Measurements from ENCODE around the gene OCIAD1.
"Not testable (repeated sequence)": the region's sequence is repeated elsewhere in the genome, so short reads cannot be mapped to it uniquely, and the experiment has no call there.

OCIAD1 gene

GRCh38 chr4:48815483-48815882, 15.4 kb upstream of the OCIAD1 start:
- no peak for DNase-seq (ENCODE audit: extremely low spot score, insufficient read length, low read depth)
- FAIRE-seq: peak; percentile 80

- not testable (repeated sequence) for FAIRE-seq; DNase-seq (ENCODE audit: extremely low spot score, insufficient read length, low read depth)
Measured at GRCh38 chr4:48816297-48816696, 14.6 kb upstream of the OCIAD1 start.

- DNase-seq (ENCODE audit: extremely low spot score, insufficient read length, low read depth) (no peak), FAIRE-seq (no peak)
Measured at GRCh38 chr4:48816971-48817370, 13.9 kb upstream of the OCIAD1 start.

GRCh38 chr4:48821431-48821830, 9.5 kb upstream of the OCIAD1 start:
- not testable (repeated sequence) for DNase-seq (ENCODE audit: extremely low spot score, insufficient read length, low read depth); FAIRE-seq

- FAIRE-seq (no peak), DNase-seq (ENCODE audit: extremely low spot score, insufficient read length, low read depth) (no peak)
Measured at GRCh38 chr4:48827622-48828021, 3.3 kb upstream of the OCIAD1 start.

- FAIRE-seq (peak; percentile 74), DNase-seq (ENCODE audit: extremely low spot score, insufficient read length, low read depth) (no peak)
Measured at GRCh38 chr4:48831532-48832030, 693 bp downstream of the OCIAD1 start.

GRCh38 chr4:48832571-48832970, 1.7 kb downstream of the OCIAD1 start:
- DNase-seq (ENCODE audit: extremely low spot score, insufficient read length, low read depth): no peak
- FAIRE-seq: no peak

GRCh38 chr4:48836658-48837057, 5.8 kb downstream of the OCIAD1 start:
- DNase-seq (ENCODE audit: extremely low spot score, insufficient read length, low read depth): no peak

GRCh38 chr4:48841045-48841827, 10.3 kb downstream of the OCIAD1 start:
- FAIRE-seq: no peak
- no peak for DNase-seq (ENCODE audit: extremely low spot score, insufficient read length, low read depth)

More at GRCh38 chr4:48836658-48837057, 5.8 kb downstream of the OCIAD1 start:
- FAIRE-seq: no peak

GRCh38 chr4:48844843-48845242, 14.0 kb downstream of the OCIAD1 start:
- no peak for DNase-seq (ENCODE audit: extremely low spot score, insufficient read length, low read depth)
- no peak for FAIRE-seq

GRCh38 chr4:48848799-48849198, 17.9 kb downstream of the OCIAD1 start:
- FAIRE-seq; DNase-seq (ENCODE audit: extremely low spot score, insufficient read length, low read depth): not testable (repeated sequence)

GRCh38 chr4:48851651-48852050, 20.8 kb downstream of the OCIAD1 start:
- FAIRE-seq (no peak), DNase-seq (ENCODE audit: extremely low spot score, insufficient read length, low read depth) (no peak)

- no peak for FAIRE-seq
- DNase-seq (ENCODE audit: extremely low spot score, insufficient read length, low read depth): no peak
Measured at GRCh38 chr4:48853604-48854394, 22.9 kb downstream of the OCIAD1 start.

- no peak for FAIRE-seq
Measured at GRCh38 chr4:48854395-48854683, 23.5 kb downstream of the OCIAD1 start.

GRCh38 chr4:48854982-48855381, 24.1 kb downstream of the OCIAD1 start:
- DNase-seq (ENCODE audit: extremely low spot score, insufficient read length, low read depth): no peak
- FAIRE-seq: no peak

More at GRCh38 chr4:48854395-48854683, 23.5 kb downstream of the OCIAD1 start:
- no peak for DNase-seq (ENCODE audit: extremely low spot score, insufficient read length, low read depth)

GRCh38 chr4:48858130-48858529, 27.2 kb downstream of the OCIAD1 start:
- no peak for DNase-seq (ENCODE audit: extremely low spot score, insufficient read length, low read depth)
- FAIRE-seq: no peak

- DNase-seq (ENCODE audit: extremely low spot score, insufficient read length, low read depth) (no peak), FAIRE-seq (no peak)
Measured at GRCh38 chr4:48862038-48862437, 31.1 kb downstream of the OCIAD1 start.

GRCh38 chr4:48862661-48863060, 31.8 kb downstream of the OCIAD1 start:
- FAIRE-seq: no peak
- no peak for DNase-seq (ENCODE audit: extremely low spot score, insufficient read length, low read depth)

GRCh38 chr4:48863728-48864127, 32.8 kb downstream of the OCIAD1 start:
- FAIRE-seq: no peak
- DNase-seq (ENCODE audit: extremely low spot score, insufficient read length, low read depth): no peak

- FAIRE-seq; DNase-seq (ENCODE audit: extremely low spot score, insufficient read length, low read depth): not testable (repeated sequence)
Measured at GRCh38 chr4:48864696-48865095, 33.8 kb downstream of the OCIAD1 start.

All from GM18507 (cell line).